Activated CD4-positive, alpha-beta T cell treated with anti-CD3 and anti-CD28 coated beads, Interleukin-2, Interleukin-6, amounts not matched to agents 100 ng/mL and 50 ng/mL, durations not matched to agents 16 hours and 8 hours (primary cell): ENCODE measurements around the gene ANO2.

ENCODE experiments used
- DNase-seq: peaks from one replicate; pipeline ENCODE4 v3.0.0-alpha.2; 2020

ANO2 gene

GRCh38 chr12:5611162-5611561 lies 333.9 kb downstream of the ANO2 start:
- no peak for DNase-seq

GRCh38 chr12:5599378-5599777 lies 345.7 kb downstream of the ANO2 start:
- no peak for DNase-seq

- no peak for DNase-seq
Measured at GRCh38 chr12:5593998-5594397, 351.1 kb downstream of the ANO2 start.

GRCh38 chr12:5593086-5593485 lies 352.0 kb downstream of the ANO2 start:
- DNase-seq, result no peak

GRCh38 chr12:5592310-5592709 lies 352.7 kb downstream of the ANO2 start:
- no peak for DNase-seq

- DNase-seq, result no peak
Measured at GRCh38 chr12:5590316-5590715, 354.7 kb downstream of the ANO2 start.

GRCh38 chr12:5589054-5589453 lies 356.0 kb downstream of the ANO2 start:
- no peak for DNase-seq

GRCh38 chr12:5588591-5588990 lies 356.5 kb downstream of the ANO2 start:
- no peak for DNase-seq

GRCh38 chr12:5588176-5588575 lies 356.9 kb downstream of the ANO2 start:
- no peak for DNase-seq

- DNase-seq, result no peak
Measured at GRCh38 chr12:5587711-5588121, 357.3 kb downstream of the ANO2 start.

GRCh38 chr12:5586201-5586600 lies 358.9 kb downstream of the ANO2 start:
- DNase-seq, result no peak

GRCh38 chr12:5585178-5585577 lies 359.9 kb downstream of the ANO2 start:
- DNase-seq, result no peak

GRCh38 chr12:5584412-5585175 lies 360.5 kb downstream of the ANO2 start:
- no peak for DNase-seq

- DNase-seq, result no peak
Measured at GRCh38 chr12:5582541-5582940, 362.5 kb downstream of the ANO2 start.

GRCh38 chr12:5582018-5582417 lies 363.0 kb downstream of the ANO2 start:
- DNase-seq, result no peak

GRCh38 chr12:5581616-5582015 lies 363.4 kb downstream of the ANO2 start:
- DNase-seq, result no peak

- no peak for DNase-seq
Measured at GRCh38 chr12:5581019-5581418, 364.0 kb downstream of the ANO2 start.

- DNase-seq, result no peak
Measured at GRCh38 chr12:5578775-5579174, 366.3 kb downstream of the ANO2 start.

GRCh38 chr12:5577741-5578140 lies 367.3 kb downstream of the ANO2 start:
- DNase-seq, result no peak

- DNase-seq, result no peak
Measured at GRCh38 chr12:5577211-5577612, 367.8 kb downstream of the ANO2 start.

- DNase-seq, result no peak
Measured at GRCh38 chr12:5575987-5576386, 369.1 kb downstream of the ANO2 start.

GRCh38 chr12:5575232-5575631 lies 369.8 kb downstream of the ANO2 start:
- DNase-seq, result no peak

- no peak for DNase-seq
Measured at GRCh38 chr12:5573390-5573789, 371.7 kb downstream of the ANO2 start.

- DNase-seq, result no peak
Measured at GRCh38 chr12:5571115-5571514, 373.9 kb downstream of the ANO2 start.

- DNase-seq, result no peak
Measured at GRCh38 chr12:5570416-5570815, 374.6 kb downstream of the ANO2 start.
